B cell (primary cell): ENCODE measurements around the gene GPLD1. TPM values are rescaled to one million over a fixed set of nuclear protein-coding genes. Genes with fewer than 3 reads are reported as not detected.

Source experiments
- ATAC-seq: fragments of 200-7000 bp; cut with Tn5 transposase; one replicate; pipeline ENCODE4 v1.10.0; 2021; ENCODE audit warnings: low read depth, mild to moderate bottlenecking, moderate number of reproducible peaks, moderate library complexity
- CTCF ChIA-PET: fragments of 350-600 bp; sonication (Branson Sonifier 250); formaldehyde crosslinking; loops from one replicate; lab custom pipeline; 2021; ENCODE audit warnings: antibody characterized with exemption, inconsistent platforms; lab: Charles Lee
- POLR2A ChIA-PET: fragments of 350-600 bp; sonication (Branson Sonifier 250); formaldehyde crosslinking; loops from one replicate; lab custom pipeline; 2021; ENCODE audit warnings: antibody characterized with exemption; lab: Charles Lee
- DNase-seq: peaks from one replicate; pipeline ENCODE4 v3.0.0; 2013
- H2AFZ ChIP-seq: 2 replicates; pipeline ENCODE4 v1.6.1; 2012; ENCODE audit warnings: mild to moderate bottlenecking, low read depth, low read length; ENCODE audit not compliant: insufficient read depth, poor library complexity, severe bottlenecking
- H3K27ac ChIP-seq, 2 donors: 1 replicate in 1 of 2; 2 replicates in 1 of 2; pipeline ENCODE4 v1.5.1; 2012 to 2013; ENCODE audit warnings: low read length in 2 of 2, mild to moderate bottlenecking in 2 of 2, moderate library complexity in 1 of 2
- H3K27me3 ChIP-seq, 4 experiments: fragments of 200-600 bp in 1 of 4; sonication (generic) in 1 of 4; replicated peaks in 1 of 4; 1 replicate in 2 of 4; 2 replicates in 2 of 4; pipeline versions ENCODE4 v1.6.1 to v1.7.0; 2013 to 2016; ENCODE audit warnings: low read length in 3 of 4, mild to moderate bottlenecking in 2 of 4, mixed read lengths in 1 of 4, moderate library complexity in 1 of 4; ENCODE audit not compliant: insufficient read depth in 4 of 4, control insufficient read depth in 3 of 4; ENCODE audit errors: control extremely low read depth in 1 of 4
- H3K36me3 ChIP-seq, 2 experiments: replicated peaks in 1 of 2; 1 replicate in 1 of 2; 2 replicates in 1 of 2; pipeline versions ENCODE4 v1.6.1 to v1.7.1; 2013; ENCODE audit warnings: low read length in 1 of 2; ENCODE audit not compliant: insufficient read depth in 2 of 2, control insufficient read depth in 1 of 2; ENCODE audit errors: control extremely low read depth in 1 of 2, extremely low read depth in 1 of 2
- H3K4me1 ChIP-seq, 2 donors: fragments of 200-600 bp in 1 of 2; sonication (generic) in 1 of 2; 1 replicate in 1 of 2; 2 replicates in 1 of 2; pipeline versions ENCODE4 v1.5.1 to v1.6.1; 2013 to 2017; ENCODE audit warnings: low read length in 2 of 2; ENCODE audit not compliant: control insufficient read depth in 2 of 2, insufficient read depth in 2 of 2
- H3K4me2 ChIP-seq: replicated peaks from 2 replicates; pipeline ENCODE3; 2012; ENCODE audit warnings: mild to moderate bottlenecking, low read depth, low read length; ENCODE audit not compliant: poor library complexity, severe bottlenecking
- H3K4me3 ChIP-seq, 5 experiments: fragments of 200-600 bp in 1 of 5; sonication (generic) in 1 of 5; 1 replicate in 3 of 5; 2 replicates in 2 of 5; pipeline versions ENCODE4 v1.5.1 to v1.7.0; 2011 to 2016; ENCODE audit warnings: low read length in 4 of 5, mild to moderate bottlenecking in 4 of 5, low read depth in 2 of 5, control low read depth in 1 of 5, moderate library complexity in 1 of 5; ENCODE audit not compliant: insufficient read depth in 1 of 5; ENCODE audit errors: control extremely low read depth in 1 of 5, extremely low read depth in 1 of 5
- H3K79me2 ChIP-seq: fragments of 200-600 bp; sonication (generic); one replicate; pipeline ENCODE4 v1.6.0; 2016; ENCODE audit warnings: low read length; ENCODE audit not compliant: control insufficient read depth, insufficient read depth
- H3K9ac ChIP-seq: fragments of 200-600 bp; sonication (generic); 2 replicates; pipeline ENCODE4 v1.6.1; 2017; ENCODE audit warnings: mild to moderate bottlenecking, low read length, moderate library complexity
- H3K9me3 ChIP-seq, 3 donors: one replicate each; pipeline versions ENCODE4 v1.6.1 to v1.7.1; 2013; ENCODE audit warnings: low read length in 2 of 3; ENCODE audit not compliant: control insufficient read depth in 2 of 3, insufficient read depth in 1 of 3; ENCODE audit errors: control extremely low read depth in 1 of 3
- H4K20me1 ChIP-seq: 2 replicates; pipeline ENCODE4 v1.6.0; 2012; ENCODE audit warnings: mild to moderate bottlenecking, low read length; ENCODE audit not compliant: insufficient read depth, control insufficient read depth, poor library complexity, severe bottlenecking
- H3K27ac Mint-ChIP-seq: one replicate; pipeline ENCODE4 v1.8.0; 2021; ENCODE audit warnings: mixed read lengths
- H3K27me3 Mint-ChIP-seq: one replicate; pipeline ENCODE4 v1.8.0; 2021; ENCODE audit warnings: mixed read lengths
- H3K4me1 Mint-ChIP-seq: one replicate; pipeline ENCODE4 v1.8.0; 2021; ENCODE audit warnings: mixed read lengths
- H3K4me3 Mint-ChIP-seq: one replicate; pipeline ENCODE4 v1.8.0; 2021; ENCODE audit warnings: mixed read lengths
- H3K9me3 Mint-ChIP-seq: one replicate; pipeline ENCODE4 v1.8.0; 2022; ENCODE audit warnings: mixed read lengths; ENCODE audit not compliant: insufficient read depth
- CTCF ChIP-seq: fragments of 200-600 bp; IDR thresholded peaks from one replicate; pipeline ENCODE4 v1.8.0; 2022; ENCODE audit warnings: antibody characterized with exemption, mild to moderate bottlenecking
- EZH2 ChIP-seq: IDR thresholded peaks from 2 replicates; pipeline ENCODE4 v1.6.1; 2012; ENCODE audit warnings: borderline replicate concordance, low read depth, mild to moderate bottlenecking, moderate library complexity, low read length; ENCODE audit not compliant: insufficient read depth, poor library complexity, severe bottlenecking
- whole genome bisulfite sequencing: methylation state at CpG from one replicate; pipeline ENCODE4 v1.1.5; 2013; ENCODE audit warnings: missing lambda C conversion rate; ENCODE audit not compliant: insufficient coverage; 5-methylcytosine and 5-hydroxymethylcytosine counted together
- intact Hi-C: fragments of 100-400 bp; cut with micrococcal nuclease; formaldehyde crosslinking; loops from one replicate; pipeline ENCODE4 v1.10.0; 2022
- polyA plus RNA-seq: library from polyadenylated mRNA; depleted of rRNA; stranded (reverse); fragments of >200 nt; gene quantifications from 2 replicates; pipeline ENCODE4 v1.2.3, GENCODE V29; 2012
- total RNA-seq, 2 donors: library from RNA; stranded (reverse); fragments of 120-200 nt in 1 of 2; gene quantifications; 1 replicate in 1 of 2; 2 replicates in 1 of 2; pipeline versions ENCODE4 v1.2.3 to v1.2.4, GENCODE V29; 2013 to 2022

Gene GPLD1
- total and polyA plus RNA-seq, 2 donors (not counting 1 experiment from before 2014, with no cell fraction given), result 1.9 to 7.0 TPM

- peaks cover 0 to 2% (median 0%) of the 10 kb centered on the region in 3 donors for H3K9me3 ChIP-seq
- intact Hi-C loops, result no loop called here
- H3K4me1 Mint-ChIP-seq, result peaks cover 3% of the 10 kb centered on the region
- no peak for DNase-seq
- H3K4me1 ChIP-seq, result no peaks in the 10 kb centered on the region
- peak overlapping the region; percentile 43 for H3K27ac Mint-ChIP-seq
- no peak overlapping the region for H2AFZ ChIP-seq
- no peaks in the 10 kb centered on the region for H3K27me3 ChIP-seq
- WGBS, result 95% methylated on average over 13 of the region's 14 CpGs
- peaks cover 14 to 31% of the 10 kb centered on the region in 2 experiments for H3K36me3 ChIP-seq
- H3K79me2 ChIP-seq, result no peaks in the 10 kb centered on the region
- no peaks in the 10 kb centered on the region for H4K20me1 ChIP-seq
- H3K9ac ChIP-seq, result no peak overlapping the region
- no peak for ATAC-seq
- no peak overlapping the region for H3K4me3 ChIP-seq
- no peak overlapping the region for H3K27ac ChIP-seq
- no peaks in the 10 kb centered on the region for H3K9me3 Mint-ChIP-seq
- TF ChIP-seq EZH2 (no peak), CTCF (no peak)
- H3K4me3 Mint-ChIP-seq, result no peak overlapping the region
- ChIA-PET POLR2A (no interaction called here), CTCF (interaction anchor here (0.8 kb wide), 1 partner anchor 77 kb away, joined by 5 read pairs; no protein-coding TSS in a partner anchor)
- H3K4me2 ChIP-seq, result no peak overlapping the region
- H3K27me3 Mint-ChIP-seq, result no peaks in the 10 kb centered on the region
Measured at GRCh38 chr6:24504649-24505586, 15.5 kb upstream of the GPLD1 start.

- POLR2A ChIA-PET, result no interaction called here
- no peak overlapping the region for H3K27ac ChIP-seq
- H3K79me2 ChIP-seq, result no peaks in the 10 kb centered on the region
- H3K4me2 ChIP-seq, result no peak overlapping the region
- peaks cover 0 to 2% (median 0%) of the 10 kb centered on the region in 3 donors for H3K9me3 ChIP-seq
- no peaks in the 10 kb centered on the region for H4K20me1 ChIP-seq
- H3K27me3 ChIP-seq, result no peaks in the 10 kb centered on the region
- CTCF ChIA-PET, result interaction anchor here (0.8 kb wide), 1 partner anchor 78 kb away, joined by 5 read pairs; no protein-coding TSS in a partner anchor
- no peak for ATAC-seq
- Mint-ChIP-seq H3K4me1 (peaks cover 3% of the 10 kb centered on the region), H3K4me3 (no peak overlapping the region), H3K27ac (no peak overlapping the region), H3K9me3 (no peaks in the 10 kb centered on the region), H3K27me3 (no peaks in the 10 kb centered on the region)
- H3K4me1 ChIP-seq, result no peaks in the 10 kb centered on the region
- no peak overlapping the region for H2AFZ ChIP-seq
- TF ChIP-seq EZH2 (no peak), CTCF (no peak)
- no peak overlapping the region for H3K9ac ChIP-seq
- H3K36me3 ChIP-seq, result peaks cover 14 to 31% of the 10 kb centered on the region in 2 experiments
- no peak overlapping the region for H3K4me3 ChIP-seq
- intact Hi-C loops, result no loop called here
- DNase-seq, result no peak
- no CpG with 5 or more reads among the region's 1 CpG for WGBS
Measured at GRCh38 chr6:24504287-24504648, 14.9 kb upstream of the GPLD1 start.
